SKM-1 (cell line): Measurements from ENCODE around the gene MAPKAP1.

Experiments
- DNase-seq: peaks from one replicate; lab custom pipeline; 2025; ENCODE audit not compliant: unreplicated experiment; lab: John Stamatoyannopoulos, UW

The MAPKAP1 gene

GRCh38 chr9:125435776-125436612, 271.0 kb downstream of the MAPKAP1 start:
- no peak for DNase-seq

DNA sequence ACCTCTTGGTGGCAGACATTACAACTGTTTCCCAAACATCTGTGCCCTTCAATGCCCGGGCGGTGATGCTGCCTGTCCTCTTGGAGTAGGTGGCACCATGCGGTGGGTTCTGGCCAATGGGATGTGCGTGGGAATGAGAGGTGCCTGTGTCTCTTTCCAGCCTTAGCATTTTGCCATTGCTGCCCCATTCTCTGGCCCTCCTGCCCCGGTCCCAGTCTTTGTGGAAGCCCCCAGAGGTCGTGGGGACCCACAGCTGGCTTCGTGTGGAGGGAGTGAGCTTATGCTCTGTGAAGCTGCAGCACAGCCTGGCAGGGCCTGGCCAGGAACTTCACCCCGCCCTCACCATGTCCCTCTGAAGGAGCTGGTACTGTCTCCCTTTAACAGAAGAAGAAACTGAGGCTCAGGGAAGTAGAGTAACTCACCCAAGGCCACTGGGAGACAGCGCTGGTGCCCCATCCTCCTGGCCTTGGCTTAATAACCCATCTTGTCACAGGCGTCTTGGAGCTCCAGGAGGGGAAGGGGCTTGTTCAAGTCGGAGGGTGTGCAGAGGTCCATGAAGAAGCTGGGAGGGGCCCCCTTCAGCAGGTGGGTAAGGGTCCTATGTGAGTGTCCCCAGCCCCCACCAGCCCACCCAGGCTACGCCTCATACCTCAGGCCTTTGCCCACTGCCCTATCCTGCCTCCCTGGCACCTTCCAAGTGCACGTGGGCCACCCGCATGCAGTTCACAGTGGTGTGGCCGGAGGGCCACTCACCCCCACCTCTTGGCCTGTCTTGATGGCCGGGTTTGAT, 271.8 kb downstream of the MAPKAP1 start:
- no peak for DNase-seq

DNA sequence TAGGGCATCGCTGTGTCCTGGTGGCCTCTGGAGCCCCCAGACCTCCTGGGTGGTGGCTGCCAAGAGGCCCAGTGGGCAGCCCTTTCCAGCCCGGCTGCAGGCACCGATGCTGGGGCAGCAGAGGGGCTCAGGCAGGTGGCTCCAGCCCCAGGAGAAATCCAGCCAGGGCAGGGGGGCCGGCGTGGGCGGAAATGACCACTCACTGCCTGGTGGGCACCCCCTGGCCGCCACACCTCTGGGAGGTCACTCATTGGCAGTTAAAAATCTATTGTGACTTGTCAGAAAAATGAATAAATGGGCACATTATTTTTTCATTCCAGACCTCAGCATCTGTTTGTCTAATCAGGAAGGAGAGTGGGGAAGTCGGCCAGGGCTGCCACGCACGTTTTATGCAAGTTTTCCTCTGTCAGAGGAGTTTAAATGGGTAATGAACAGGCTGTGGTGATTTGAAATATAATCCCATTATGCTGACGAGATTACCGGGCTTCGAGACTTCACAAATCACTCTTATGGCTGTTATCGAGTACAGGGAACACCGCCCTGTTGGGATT, 273.5 kb downstream of the MAPKAP1 start:
- DNase-seq: no peak

DNA sequence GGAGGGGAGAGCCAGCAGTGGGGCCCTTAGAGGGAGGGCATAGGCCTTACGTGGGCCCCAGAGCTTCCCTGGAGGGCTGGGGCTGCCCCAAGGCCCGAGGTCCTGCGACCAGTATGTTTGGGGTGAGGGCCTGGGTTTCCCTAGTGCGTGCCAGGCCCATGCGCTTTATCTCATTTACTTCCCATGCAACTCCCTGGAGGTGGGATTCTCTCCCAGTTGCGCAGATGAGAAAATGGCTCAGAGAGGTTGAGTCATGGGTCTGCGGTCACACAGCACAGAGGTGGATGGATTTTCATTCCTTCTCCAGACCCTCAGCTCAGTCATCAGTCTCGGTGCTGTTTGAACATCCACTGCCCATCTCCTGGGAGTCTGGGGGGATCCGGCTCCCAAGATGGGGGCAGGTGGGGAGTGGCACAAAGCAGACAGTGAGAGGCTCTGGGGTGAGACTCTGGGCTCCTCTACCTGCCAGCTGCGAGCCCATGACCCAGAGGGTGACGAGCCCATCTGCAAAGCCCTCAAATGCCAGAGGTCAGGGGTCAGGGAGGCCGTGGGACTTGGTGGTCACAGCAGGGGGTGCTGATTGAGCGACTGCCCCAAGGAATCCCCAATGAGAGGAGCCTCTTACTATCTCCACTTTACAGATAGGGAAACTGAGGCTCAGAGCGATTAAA, 274.2 kb downstream of the MAPKAP1 start:
- DNase-seq: no peak

- DNase-seq: no peak
Observed at GRCh38 chr9:125431741-125432271, 275.2 kb downstream of the MAPKAP1 start.

- DNase-seq: no peak
Observed at GRCh38 chr9:125431012-125431305, 276.0 kb downstream of the MAPKAP1 start.

- DNase-seq: no peak
Observed at GRCh38 chr9:125430161-125431011, 276.6 kb downstream of the MAPKAP1 start.

DNA sequence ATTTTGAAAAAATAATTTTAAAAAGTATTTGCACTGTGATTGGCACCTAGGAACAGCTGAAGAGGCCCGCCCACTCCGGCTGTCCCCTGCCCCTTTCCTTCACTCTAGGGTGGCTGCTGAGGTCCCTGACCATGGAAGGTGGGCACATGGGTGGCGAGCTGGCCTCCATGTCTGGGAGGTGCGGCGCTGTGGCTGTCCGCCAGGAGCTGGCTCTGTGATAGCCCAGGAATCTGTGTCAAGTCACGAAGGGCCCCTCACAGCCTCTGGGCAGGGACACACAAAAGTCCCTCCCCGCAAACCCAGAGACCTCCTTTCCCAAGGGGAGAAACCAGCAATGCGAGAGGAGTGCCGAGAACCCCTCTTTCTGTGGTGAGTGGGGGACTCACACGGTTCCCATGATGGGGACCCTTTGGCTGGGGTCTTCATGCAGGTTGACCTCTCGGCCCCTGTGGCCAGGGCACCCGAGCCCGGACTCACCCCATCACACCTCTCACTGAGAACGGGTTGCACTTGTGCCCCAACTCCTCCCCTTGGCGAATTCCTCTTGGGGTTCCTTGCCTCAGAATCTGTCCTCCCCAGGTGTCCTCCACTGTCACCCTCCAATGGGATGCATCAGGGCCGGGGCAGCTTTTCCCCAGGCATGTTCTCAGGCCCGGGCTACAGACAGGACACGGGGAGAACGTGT, 277.4 kb downstream of the MAPKAP1 start:
- DNase-seq: no peak

GRCh38 chr9:125428902-125429467, 278.0 kb downstream of the MAPKAP1 start:
- no peak for DNase-seq

DNA sequence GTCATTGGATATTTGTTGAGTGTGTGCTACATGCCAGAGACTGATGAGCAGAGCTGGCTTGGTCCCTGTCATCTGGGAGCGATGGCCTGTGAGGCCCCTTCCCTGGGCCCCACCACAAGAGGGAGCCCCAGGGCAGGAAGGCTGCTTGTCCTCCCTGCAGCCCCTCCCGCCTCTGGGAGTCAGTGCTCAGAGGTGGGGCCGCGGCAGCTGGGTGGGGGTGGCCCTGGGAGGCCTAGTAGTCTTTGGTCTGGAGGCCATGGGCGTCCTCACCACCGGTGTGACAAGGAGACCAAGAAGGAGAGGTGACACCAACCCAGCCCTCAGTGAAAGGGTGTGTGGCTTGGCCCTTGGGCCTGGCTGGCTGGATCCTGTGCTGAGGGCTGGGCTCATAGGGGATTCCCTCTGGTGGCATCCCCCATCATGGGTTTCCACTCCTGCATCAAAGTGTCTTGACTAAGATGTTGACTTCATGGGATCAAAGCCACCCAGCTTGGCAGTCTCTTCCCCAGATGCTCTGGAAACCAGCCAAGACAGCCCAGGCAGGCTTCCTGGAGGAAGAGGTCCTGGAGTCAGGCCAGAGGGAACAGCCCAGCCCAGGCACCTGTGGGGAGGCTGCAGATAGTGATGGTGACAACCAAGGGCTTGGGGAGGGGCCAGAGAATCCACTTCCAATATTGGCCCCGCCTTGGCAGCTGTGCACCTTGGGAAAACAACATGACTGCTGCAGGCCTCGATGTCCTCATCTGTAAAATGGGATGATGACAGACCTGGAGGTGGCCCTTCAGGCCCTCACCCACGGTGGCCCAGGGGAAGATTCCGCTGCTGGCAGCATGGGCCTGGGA, 278.7 kb downstream of the MAPKAP1 start:
- DNase-seq: no peak

DNA sequence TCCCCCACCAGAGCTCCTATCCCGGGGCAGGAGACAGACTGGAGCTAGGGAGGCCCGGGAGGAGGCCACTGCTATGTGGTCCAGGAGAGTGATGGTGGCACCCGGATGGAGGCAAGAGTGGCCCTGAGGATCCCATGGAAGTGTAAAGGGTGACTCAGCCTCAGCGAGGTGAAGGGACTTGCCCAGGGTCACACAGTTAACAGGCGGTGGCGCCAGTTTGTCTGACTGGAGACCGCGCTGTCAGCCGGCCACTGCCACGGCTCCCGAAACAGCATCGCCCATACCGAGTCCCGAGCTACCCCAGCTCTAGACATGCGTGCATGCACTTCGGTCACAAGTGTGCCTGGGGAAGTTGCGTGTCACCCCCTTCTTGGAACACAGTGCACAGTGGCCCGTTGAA, 279.5 kb downstream of the MAPKAP1 start:
- no peak for DNase-seq

DNA sequence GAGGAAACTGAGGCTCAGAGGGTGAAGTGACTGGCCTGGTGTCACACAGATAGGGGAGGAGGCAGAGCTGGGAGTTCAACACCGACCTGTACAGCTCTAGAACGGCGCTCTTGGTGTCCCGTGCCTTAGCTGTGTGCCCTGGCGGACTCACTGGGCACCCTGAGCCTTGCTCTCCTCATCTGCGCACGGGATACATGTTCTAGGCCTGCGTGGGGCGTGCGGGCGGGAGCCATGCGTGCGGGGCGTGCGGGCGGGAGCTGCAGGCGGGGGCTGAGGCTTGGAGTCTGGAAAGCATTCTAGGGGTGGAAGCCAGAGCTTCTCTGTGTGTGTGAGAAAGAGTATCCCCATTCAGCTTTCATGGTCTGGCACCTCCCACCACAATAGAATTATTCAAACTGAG, 280.1 kb downstream of the MAPKAP1 start:
- no peak for DNase-seq

GRCh38 chr9:125425901-125426515, 281.0 kb downstream of the MAPKAP1 start:
- no peak for DNase-seq

GRCh38 chr9:125425170-125425897, 281.7 kb downstream of the MAPKAP1 start:
- DNase-seq: no peak

- DNase-seq: no peak
Observed at GRCh38 chr9:125423964-125424363, 283.0 kb downstream of the MAPKAP1 start.

- DNase-seq: no peak
Observed at GRCh38 chr9:125422853-125423252, 284.2 kb downstream of the MAPKAP1 start.

- DNase-seq: no peak
Observed at GRCh38 chr9:125421591-125422181, 285.3 kb downstream of the MAPKAP1 start.
